Myometrial cell (primary cell): ENCODE results near the gene RABL3. TPM values are rescaled to one million over a fixed set of nuclear protein-coding genes. Genes with fewer than 3 reads are reported as not detected.

ENCODE experiments used
- total RNA-seq: library from RNA; depleted of rRNA; stranded (reverse); fragments of >200 nt; gene quantifications from 2 replicates; pipeline ENCODE4 v1.2.3, GENCODE V29; 2015

The RABL3 gene
- total RNA-seq: 20.2 and 28.0 TPM in 2 replicates

GRCh38 chr3:120742198-120742848 lies at the start of gene RABL3, which contains the start of gene GTF2E1:
Gene RABL3, minus strand, starts transcription at chr3:120742516. Its CDS starts 9 bp downstream, at chr3:120742507.
Gene GTF2E1, plus strand, starts transcription at chr3:120742744. Its CDS starts 7,809 bp downstream, at chr3:120750553.

GRCh38 chr3:120682095-120682681 lies 60.1 kb downstream of the RABL3 start, which contains the start of gene HGD:
Gene HGD, minus strand, starts transcription at chr3:120682239. Its CDS starts 128 bp downstream, at chr3:120682111.

Other genes starting within 250 kb of the RABL3 start
- 91.4 and 119 TPM in 2 replicates for gene NDUFB4, start 146.2 kb downstream of the RABL3 start, total RNA-seq
- not detected in 2 replicates for gene HGD, start 60.3 kb downstream of the RABL3 start, total RNA-seq
- 9.0 and 26.5 TPM in 2 replicates for gene GTF2E1, start 228 bp upstream of the RABL3 start, total RNA-seq
- not detected in 2 replicates for gene STXBP5L, start 165.7 kb upstream of the RABL3 start, total RNA-seq